ENCODE data around the gene SERPINE1. TPM values are rescaled to one million over a fixed set of nuclear protein-coding genes. Genes with fewer than 3 reads are reported as not detected.
A peak's percentile ranks its signal among the peaks of the same experiment; 100 is the strongest.

Gene SERPINE1
- total and polyA plus RNA-seq, 2 of the 13 experiments (the other 11 are each of a cell fraction or from before 2014, with no cell fraction given), result 21.2 to 1,576 TPM

- TF ChIP-seq, protein P1, sequence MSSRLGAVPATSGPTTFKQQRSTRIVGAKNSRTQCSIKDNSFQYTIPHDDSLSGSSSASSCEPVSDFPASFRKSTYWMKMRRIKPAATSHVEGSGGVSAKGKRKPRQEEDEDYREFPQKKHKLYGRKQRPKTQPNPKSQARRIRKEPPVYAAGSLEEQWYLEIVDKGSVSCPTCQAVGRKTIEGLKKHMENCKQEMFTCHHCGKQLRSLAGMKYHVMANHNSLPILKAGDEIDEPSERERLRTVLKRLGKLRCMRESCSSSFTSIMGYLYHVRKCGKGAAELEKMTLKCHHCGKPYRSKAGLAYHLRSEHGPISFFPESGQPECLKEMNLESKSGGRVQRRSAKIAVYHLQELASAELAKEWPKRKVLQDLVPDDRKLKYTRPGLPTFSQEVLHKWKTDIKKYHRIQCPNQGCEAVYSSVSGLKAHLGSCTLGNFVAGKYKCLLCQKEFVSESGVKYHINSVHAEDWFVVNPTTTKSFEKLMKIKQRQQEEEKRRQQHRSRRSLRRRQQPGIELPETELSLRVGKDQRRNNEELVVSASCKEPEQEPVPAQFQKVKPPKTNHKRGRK (CRISPR knock-in tag; IDR thresholded peaks at IDR 0.05), result no peak
- TF ChIP-seq MTA3 (CRISPR knock-in tag; IDR thresholded peaks at IDR 0.05) (no peak), FUBP1 (CRISPR knock-in tag; IDR thresholded peaks at IDR 0.05; ENCODE audit: borderline replicate concordance) (no peak), ZNF784 (CRISPR knock-in tag; IDR thresholded peaks at IDR 0.05; ENCODE audit: borderline replicate concordance) (no peak), SMAD3 (CRISPR knock-in tag; IDR thresholded peaks at IDR 0.05) (no peak), TBP (CRISPR knock-in tag; IDR thresholded peaks at IDR 0.05) (no peak), ZNF75D (CRISPR knock-in tag; IDR thresholded peaks at IDR 0.05; ENCODE audit: borderline replicate concordance) (no peak), NONO (IDR thresholded peaks at IDR 0.05) (no peak), NONO (CRISPR knock-in tag; conservative IDR thresholded peaks at IDR 0.05) (0 out of 2 replicates have a peak, but pooled peaks have one; percentile 56), PRPF4 (IDR thresholded peaks at IDR 0.05; ENCODE audit: low read depth, low read length, poor library complexity, severe bottlenecking) (no peak), REPIN1 (CRISPR knock-in tag; IDR thresholded peaks at IDR 0.05; ENCODE audit: borderline replicate concordance, low read depth) (no peak), AHR (CRISPR knock-in tag; IDR thresholded peaks at IDR 0.05) (0 out of 2 replicates have a peak, but pooled peaks have one; percentile 10), GATAD2A (CRISPR knock-in tag; IDR thresholded peaks at IDR 0.05) (peak; percentile 32; the same call in 1 of the 2 replicates), NFATC3 (CRISPR knock-in tag; IDR thresholded peaks at IDR 0.05) (no peak), ZBTB7A (CRISPR knock-in tag; IDR thresholded peaks at IDR 0.05) (no peak), SMC3 (IDR thresholded peaks at IDR 0.05; ENCODE audit: low read length) (no peak), RFX3 (CRISPR knock-in tag; IDR thresholded peaks at IDR 0.05) (no peak), RFXANK (CRISPR knock-in tag; IDR thresholded peaks at IDR 0.05) (no peak), TBX2 (CRISPR knock-in tag; IDR thresholded peaks at IDR 0.05; ENCODE audit: borderline replicate concordance) (peak; percentile 43; the same call in 1 of the 2 replicates)
- TF ChIP-seq, protein P2, sequence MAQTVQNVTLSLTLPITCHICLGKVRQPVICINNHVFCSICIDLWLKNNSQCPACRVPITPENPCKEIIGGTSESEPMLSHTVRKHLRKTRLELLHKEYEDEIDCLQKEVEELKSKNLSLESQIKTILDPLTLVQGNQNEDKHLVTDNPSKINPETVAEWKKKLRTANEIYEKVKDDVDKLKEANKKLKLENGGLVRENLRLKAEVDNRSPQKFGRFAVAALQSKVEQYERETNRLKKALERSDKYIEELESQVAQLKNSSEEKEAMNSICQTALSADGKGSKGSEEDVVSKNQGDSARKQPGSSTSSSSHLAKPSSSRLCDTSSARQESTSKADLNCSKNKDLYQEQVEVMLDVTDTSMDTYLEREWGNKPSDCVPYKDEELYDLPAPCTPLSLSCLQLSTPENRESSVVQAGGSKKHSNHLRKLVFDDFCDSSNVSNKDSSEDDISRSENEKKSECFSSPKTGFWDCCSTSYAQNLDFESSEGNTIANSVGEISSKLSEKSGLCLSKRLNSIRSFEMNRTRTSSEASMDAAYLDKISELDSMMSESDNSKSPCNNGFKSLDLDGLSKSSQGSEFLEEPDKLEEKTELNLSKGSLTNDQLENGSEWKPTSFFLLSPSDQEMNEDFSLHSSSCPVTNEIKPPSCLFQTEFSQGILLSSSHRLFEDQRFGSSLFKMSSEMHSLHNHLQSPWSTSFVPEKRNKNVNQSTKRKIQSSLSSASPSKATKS (CRISPR knock-in tag; IDR thresholded peaks at IDR 0.05), result no peak
- TF ChIP-seq, protein P3, sequence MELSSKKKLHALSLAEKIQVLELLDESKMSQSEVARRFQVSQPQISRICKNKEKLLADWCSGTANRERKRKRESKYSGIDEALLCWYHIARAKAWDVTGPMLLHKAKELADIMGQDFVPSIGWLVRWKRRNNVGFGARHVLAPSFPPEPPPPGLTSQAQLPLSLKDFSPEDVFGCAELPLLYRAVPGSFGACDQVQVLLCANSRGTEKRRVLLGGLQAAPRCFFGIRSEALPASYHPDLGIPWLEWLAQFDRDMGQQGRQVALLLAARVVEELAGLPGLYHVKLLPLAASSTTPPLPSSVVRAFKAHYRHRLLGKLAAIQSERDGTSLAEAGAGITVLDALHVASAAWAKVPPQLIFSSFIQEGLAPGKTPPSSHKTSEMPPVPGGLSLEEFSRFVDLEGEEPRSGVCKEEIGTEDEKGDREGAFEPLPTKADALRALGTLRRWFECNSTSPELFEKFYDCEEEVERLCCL (CRISPR knock-in tag; IDR thresholded peaks at IDR 0.05; ENCODE audit: borderline replicate concordance), result no peak
These were observed 41.5 kb upstream of the SERPINE1 start, which contains the start of gene TRIM56 (continued) for GRCh38 chr7:101085162-101085964.

Measured in HepG2 (cell line).